Ramos (cell line): ENCODE measurements around the gene ABITRAM.
"Not testable (repeated sequence)": the region's sequence is repeated elsewhere in the genome, so short reads cannot be mapped to it uniquely, and the experiment has no call there.

Experiments
- in situ Hi-C: fragments of 300-500 bp; cut with MboI; formaldehyde crosslinking; loops from one replicate; pipeline ENCODE4 v1.14.3; 2022; ENCODE audit warnings: low sequenced_read_pairs; ENCODE audit not compliant: unreplicated experiment

Gene ABITRAM, protein sequence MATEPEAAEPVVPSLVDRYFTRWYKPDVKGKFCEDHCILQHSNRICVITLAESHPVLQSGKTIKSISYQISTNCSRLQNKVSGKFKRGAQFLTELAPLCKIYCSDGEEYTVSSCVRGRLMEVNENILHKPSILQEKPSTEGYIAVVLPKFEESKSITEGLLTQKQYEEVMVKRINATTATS

DNA sequence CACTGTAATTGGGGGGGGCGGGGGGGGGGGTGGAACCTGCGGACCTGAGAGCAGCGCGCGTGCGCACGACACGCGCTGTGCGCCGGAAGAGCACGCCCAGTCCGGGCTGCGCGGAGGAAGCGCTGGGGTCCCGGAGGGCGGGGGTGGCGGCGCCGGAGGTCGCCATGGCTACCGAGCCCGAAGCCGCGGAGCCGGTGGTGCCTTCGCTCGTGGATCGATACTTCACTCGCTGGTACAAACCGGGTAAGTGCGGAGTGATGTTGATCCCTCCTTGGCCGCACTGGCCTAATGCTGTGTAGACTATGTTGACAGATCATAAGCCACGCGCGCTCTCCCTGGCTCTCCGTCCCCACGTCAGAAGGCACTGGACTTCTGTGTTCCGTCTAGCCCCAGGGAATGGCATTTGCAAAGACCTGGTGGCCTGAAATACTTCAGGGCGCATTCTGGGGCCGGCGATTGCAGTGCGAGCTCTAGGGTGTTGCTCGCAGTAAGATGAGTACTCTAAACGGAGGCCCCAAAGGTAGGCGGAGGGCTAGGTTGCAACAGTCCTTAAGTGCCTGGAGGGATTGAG, at the start of gene ABITRAM:
Gene ABITRAM (plus strand): TSS at position 78 of the 571 bp plus-strand sequence. CDS start 87 bp downstream, at position 165.
- in situ Hi-C loops, result no loop called here

DNA sequence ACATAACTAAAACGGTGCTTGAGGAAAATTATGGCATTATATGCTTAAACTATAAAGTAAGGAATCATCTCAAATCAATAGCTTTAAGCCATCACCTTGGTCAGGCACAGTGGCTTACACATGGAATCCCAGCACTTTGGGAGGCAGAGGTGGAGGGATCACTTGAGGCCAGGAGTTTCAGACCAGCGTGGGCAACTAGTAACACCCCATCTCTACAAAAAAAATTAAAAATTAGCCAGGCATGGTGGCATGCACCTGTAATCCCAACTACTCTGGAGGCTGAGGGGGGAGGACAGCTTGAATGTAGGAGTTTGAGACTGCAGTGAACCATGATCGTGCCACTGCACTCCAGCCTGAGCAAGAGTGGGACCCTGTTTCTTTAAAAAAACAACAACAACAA, 49.5 kb upstream of the ABITRAM start:
- in situ Hi-C loops, result no loop called here

DNA sequence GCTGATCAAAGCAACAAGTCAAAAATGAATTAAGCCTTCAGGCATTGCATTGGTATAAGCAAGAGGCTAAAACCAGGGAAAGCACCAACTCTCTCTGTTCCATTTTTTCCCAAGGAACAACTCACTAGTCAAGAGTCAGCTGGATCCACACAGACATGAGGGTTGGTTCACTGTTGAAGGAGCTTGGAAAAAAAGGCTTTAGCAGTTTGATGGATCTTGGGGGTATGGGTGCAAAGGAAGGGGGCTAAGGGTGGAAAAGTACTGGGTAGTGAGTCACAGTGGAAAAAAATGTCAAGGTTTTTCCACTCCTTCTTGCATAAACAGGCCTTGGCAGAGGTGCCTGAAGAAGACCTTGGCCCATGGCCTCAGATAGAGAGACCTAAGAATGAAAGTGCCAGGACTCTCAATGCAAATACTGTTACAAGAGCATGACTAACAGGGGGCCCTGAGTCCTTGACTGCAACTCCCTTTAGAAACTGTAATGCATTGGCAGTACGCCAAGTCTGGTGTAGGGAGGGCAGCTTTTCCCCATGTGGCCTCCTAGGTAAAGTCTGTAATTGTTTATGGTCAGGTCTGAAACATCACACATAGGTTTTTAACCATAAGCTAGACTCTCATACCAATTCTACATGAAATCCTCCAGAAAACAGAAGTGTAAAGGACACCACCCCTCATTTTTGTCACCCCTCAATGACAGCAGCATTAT, 48.4 kb upstream of the ABITRAM start:
- in situ Hi-C loops, result no loop called here

DNA sequence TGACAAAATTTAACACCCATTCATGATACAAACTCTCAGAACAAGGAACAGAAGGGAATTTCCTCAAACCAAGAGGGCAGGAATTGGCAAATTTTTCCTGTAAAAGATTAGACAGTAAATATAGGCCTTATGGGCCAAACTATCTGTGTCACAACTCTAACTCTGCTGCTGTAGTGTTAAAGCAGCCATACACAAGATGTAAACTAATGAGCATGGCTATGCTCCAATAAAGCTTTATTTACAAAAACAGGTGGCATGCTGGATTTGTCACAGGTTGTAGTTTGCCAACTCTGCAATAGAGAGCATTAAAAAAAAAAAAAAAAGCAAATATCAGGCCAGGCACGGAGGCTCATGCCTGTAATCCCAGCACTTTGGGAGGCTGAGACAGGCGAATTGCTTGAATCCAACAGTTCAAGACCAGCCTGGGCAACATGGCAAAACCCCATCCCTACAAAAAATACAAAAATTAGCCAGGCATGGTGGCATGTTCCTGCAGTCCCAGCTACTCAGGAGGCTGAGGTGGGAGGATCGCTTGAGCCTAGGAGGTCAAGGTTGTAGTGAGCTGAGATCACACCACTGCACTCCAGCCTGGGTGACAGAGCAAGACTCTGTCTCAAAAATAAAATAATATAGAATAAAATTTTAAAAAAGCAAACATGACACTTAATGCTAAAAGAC, 47.5 kb upstream of the ABITRAM start:
- in situ Hi-C loops, result not testable (repeated sequence)

DNA sequence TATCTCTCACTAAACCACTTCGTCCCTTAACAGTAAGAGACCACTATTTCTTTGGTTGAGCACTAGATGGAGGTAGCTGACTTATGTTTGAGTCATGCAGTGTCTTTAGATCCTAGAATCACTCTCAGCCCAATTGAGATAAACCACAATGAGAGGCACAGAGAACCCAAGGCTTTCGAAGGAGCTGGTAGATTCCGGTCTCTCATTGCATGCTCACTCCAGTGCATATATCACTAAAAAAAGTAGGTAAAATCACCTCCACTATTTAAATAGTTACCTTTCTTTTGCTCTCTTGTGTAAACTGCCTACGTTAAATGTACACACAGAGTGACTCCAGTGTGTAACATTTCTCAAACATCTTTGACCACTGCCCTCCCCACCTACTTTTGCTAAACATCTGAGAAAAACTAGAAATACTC, 44.5 kb upstream of the ABITRAM start:
- in situ Hi-C loops, result no loop called here

DNA sequence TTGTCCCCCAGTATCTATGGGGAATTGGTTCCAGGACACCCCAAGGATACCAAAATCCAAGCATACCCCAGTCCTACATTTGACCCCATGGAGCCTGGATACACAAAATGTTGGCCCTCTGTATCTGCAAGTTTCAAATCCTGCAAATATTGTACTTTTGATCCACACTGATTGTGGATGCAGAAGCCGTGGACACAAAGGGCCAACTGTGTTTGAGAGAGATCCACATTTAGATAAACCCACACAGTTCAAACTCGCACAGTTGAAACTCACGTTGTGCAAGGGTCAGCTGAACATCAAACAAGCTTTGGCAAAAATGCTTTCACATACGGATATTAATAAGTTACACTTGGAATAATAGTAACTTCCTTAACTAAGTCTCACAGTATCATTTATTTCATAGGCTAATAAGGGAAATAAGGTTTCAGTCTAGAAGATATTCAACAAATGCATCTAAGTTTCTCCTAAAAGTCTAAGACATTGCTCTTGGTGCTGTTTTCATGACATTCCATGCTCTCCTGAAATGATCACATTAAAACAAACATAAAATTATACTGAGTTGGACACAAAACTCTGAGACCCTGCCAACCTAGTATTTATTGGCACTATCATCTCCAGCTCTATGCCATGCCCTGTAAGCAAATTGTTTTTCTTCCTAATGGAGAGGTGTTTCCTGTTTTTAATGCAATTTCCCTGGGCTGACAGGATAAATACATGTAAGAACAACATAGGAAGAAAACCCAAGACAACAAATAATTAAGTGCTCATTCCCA, 39.8 kb upstream of the ABITRAM start:
- in situ Hi-C loops, result no loop called here

DNA sequence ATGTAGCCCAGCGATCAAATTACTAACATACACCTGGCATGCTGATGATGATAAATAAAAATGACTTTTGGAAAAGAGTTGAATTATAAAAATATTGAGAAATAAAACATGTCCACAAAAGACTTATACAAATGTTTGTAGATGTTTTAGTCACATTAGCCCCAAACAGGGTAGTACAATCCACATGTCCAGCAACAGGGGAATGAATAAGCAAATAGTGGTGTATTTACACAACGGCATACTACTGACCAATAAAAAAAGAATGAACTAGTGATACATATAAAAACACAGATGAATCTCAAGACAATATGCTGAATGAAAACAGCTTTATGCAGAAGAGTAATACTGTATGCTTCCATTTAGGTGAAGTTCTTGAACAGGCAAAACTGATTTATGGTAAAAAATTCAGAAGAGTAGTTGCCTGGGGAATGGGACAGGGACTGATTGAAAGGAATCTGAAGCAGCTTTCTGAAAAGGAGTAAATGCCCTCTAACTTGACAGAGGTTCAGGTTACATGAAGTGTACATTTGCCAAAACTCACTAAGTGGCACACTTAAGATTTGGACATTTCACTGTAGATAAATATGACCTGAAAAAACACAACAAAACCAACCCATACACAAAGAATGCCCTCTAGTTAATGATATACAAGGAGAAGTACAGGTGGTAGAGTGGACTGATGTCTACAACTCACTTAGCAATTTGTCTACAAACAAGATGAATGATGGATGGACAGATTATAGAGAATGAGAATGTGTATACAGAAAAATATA, 36.7 kb upstream of the ABITRAM start:
- in situ Hi-C loops, result no loop called here

DNA sequence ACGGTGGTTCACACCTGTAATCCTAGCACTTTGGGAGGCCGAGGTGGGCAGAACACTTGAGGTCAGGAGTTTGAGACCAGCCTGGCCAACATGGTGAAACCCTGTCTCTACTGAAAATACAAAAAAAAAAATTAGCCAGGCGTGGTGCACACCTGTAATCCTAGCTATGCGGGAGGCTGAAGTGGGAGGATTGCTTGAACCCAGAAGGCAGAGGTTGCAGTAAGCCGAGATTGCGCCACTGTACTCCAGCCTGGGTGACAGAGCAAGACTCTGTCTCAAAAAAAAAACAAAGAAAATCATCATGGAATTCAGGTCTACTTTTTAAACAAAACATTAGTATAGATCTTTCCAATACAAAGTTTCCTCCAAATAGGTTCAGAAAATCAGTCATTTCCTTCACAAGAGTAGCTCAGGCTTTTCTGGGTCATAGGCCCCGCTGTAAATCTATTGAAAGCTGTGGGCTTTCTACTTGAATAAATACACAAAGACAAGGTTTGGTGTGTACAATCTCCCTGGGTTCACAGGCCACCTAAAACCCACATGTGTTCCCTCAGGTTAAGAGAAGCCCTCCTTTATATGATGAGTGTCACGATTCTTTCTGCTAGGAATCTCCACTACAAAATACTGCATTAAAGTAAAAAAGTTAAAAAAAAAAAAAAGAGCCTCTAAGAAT, 35.0 kb upstream of the ABITRAM start:
- in situ Hi-C loops, result not testable (repeated sequence)

DNA sequence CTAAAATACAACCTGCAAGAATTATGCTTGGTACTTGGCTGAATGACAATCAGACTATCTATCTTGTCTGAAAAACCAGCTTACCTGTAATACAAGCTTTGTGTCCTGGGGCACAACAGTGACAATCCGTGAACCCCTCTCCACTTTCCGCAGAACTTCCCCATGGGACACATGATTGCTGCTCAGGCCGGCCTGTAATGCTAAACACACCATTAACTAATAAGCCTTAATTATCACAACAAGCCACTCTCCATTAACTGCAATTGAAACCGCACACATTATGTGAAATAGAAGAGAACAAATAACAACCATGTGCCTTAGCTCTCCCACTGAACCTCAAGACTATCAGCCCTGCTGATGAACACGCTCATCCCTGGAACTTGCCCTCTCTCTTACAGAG, 34.0 kb upstream of the ABITRAM start:
- in situ Hi-C loops, result no loop called here

DNA sequence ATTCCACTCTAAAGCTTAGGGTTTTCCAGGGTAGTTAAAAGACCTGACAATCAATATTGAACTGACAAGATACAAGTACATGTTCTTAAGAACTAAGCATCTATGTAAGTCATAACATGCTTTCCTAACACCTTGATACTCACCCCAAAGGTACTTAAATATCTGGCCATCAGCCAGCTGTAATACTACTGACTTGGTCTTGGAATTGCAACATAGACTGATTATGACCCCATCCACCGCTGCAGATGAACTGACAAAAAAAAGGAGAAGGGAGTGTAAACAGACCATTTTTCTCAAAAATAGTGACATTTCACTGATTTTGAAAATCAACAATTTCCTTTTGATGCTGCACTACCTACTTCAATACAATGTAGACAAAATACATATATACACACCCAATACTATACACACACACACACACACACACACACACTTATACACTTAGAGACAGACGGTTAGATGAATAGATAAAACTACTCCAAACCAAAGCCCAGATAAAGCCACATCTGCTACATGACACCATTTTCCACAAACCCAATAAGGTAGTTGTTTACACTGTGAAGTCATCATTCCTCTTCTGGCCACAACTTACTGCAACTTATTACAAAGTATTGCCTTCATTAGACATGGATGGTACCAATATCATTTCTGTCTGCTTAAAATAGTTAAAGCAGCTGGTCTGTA, 30.6 kb upstream of the ABITRAM start:
- in situ Hi-C loops, result no loop called here

DNA sequence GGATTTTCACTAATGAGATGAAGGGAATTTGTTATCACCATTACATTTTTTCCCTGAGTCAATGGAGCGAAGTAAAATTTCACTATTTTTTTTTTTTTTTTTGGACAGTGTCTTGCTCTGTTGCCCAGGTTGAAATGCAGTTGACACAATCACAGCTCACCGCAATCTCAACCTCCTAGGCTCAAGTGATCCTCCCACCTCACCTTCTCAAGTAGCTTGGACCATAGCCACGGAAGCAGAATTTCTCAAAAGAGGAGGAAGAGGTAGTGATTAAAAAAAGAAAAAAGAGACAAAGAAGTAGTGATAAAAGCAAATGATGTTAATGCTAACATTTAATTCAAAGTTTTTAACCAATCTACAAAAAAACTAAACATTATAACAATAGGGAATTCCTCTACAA, 30.0 kb upstream of the ABITRAM start:
- in situ Hi-C loops, result no loop called here

DNA sequence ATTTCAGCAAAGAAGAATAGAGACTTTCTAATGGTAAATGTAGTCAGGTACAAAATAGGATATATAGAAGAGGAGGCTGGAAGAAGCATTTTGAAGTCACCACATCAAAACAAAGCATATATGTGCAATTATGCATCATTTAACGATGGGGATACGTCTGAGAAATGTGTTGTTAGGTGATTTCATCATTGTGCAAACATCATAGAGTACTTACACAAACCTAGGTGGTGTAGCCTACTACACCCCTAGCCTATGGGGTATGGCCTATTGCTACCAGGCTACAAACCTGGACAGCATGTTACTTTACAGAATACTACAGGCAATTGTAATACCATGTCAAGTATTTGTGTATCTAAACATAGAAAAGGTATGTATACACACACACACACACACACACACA, 28.7 kb upstream of the ABITRAM start:
- in situ Hi-C loops, result no loop called here

DNA sequence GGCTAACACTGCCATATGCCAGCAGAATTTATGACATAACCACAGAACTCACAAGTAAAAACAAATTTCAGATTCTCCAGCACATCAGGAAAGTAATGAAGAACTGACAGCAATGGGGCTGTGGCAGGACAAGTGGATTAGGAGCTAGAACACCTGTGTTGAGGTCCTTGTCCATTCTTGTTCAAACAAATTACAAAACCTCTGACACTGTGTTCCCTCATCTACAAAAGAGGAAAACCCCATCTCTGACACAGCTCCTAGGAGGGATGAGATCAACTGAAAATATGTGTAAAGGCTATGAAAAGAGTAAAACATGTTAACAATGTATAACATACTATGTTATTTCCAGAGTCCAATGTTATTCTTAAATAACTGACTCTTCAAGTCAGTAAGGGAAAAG, 23.8 kb upstream of the ABITRAM start:
- in situ Hi-C loops, result no loop called here

DNA sequence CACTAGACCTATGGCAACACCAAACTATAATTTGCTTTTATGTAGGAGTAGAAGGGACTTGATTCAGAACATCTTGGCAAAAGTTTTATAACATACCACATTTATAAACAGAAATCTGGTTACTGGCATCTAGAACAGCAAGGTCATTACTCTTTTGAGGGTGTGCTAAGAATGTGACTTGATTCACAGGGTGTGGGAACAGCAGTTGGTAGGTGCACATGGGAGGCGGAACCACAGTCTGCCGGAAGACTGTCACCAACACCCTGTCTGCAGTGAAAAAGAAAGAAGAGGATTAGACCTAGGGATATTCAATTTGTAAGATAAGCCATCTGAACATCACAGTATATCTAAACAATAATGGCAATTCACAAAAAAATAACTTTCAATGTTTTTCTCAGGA, 23.3 kb upstream of the ABITRAM start:
- in situ Hi-C loops, result no loop called here

DNA sequence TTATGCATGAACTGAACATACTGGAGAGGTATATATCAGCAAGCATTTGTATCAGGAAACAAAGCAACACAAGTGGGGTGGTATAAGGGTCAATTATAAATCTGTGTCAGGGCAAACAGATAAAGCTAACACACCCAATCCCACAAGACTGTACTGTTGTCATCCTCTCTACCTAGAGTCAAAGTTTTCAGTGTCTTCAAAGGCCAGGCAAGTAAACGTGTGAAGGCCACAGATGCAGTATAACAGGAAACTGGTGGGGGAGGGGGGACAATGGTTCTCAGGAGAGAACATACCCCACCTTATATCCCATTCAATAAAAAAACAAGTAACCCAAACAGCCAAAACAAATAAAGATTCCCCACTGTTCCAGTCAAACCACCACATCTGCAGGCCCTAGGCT, 22.4 kb upstream of the ABITRAM start:
- in situ Hi-C loops, result no loop called here

DNA sequence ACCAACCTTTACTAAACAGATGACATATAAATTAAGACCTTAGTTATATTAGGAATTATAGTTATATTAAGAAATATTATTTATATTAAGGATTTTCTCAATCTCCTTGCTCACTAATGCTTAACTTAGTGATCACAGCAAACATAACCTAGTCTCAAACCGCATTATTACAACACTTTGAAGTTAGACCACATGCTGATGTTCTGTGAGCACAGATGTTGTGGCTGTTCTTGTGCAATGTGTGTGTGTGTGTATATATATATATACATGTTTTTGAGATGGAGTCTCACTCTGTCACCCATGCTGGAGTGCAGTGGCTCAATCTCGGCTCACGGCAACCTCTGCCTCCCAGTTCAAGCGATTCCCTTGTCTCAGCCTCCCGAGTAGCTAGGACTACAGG, 20.8 kb upstream of the ABITRAM start:
- in situ Hi-C loops, result no loop called here

DNA sequence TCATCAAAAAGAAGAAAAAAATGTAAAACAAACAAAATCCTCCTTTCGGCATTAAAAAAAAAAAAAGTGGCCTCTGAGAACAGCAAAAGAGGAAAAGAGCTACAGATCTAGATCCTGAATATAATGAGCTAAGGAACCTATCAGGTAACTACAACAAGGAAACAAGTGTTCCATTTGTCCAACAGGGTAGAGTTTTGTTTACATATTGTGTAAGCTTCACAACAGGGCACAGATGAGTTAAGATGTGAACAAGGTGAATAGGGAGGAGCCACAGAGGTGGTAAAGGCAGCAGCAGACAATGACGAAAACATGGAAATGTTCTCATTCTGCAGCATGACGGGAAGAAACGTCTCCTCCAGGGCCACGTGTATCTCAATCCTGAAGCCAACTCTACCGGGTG, 14.7 kb upstream of the ABITRAM start:
- in situ Hi-C loops, result no loop called here

DNA sequence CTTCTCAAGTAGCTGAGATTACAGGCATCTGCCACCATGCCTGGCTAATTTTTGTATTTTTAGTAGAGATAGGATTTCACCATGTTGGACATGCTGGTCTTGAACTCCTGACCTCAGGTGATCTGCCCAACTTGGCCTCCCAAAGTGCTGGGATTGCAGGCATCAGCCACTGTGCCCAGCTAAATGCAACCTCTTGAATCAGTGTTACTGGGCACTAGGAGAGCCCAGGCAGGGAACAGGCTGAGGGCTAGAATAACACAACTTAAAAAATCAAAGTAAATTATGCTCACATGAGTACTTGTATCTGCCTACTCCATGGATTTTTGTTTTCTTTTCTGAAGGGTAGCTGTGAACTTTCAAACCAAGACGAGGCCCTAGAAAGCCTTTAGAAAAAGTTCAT, 13.8 kb upstream of the ABITRAM start:
- in situ Hi-C loops, result not testable (repeated sequence)

DNA sequence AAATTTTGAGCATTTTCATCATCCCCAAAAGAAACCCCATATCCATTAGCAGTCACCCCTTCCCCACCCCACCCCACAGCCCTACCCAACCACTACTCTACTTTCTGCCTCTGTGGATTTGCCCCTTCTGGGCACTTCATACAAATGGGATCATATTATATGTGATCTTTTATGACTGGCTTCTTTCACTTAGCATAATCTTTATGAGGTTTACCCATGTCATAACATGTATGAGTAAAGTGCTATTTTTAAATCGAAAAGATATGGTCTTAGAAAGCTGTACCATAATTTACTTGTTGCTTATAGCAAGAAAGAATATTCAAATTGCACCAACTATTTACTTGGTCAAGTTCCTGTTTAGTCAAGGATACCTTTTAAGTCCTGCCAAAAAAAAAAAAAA, 13.0 kb upstream of the ABITRAM start:
- in situ Hi-C loops, result no loop called here
